Transverse colon (tissue), 4 donors: ENCODE data around the gene PRSS27. TPM values are rescaled to one million over a fixed set of nuclear protein-coding genes. Genes with fewer than 3 reads are reported as not detected.

ENCODE experiments used
- DNase-seq: peaks from one replicate; pipeline ENCODE4 v3.0.0-alpha.2; 2019
- H3K27ac ChIP-seq, 4 donors: fragments of 200-600 bp; sonication (generic); 2 replicates each; pipeline ENCODE4 v1.5.1; 2016 to 2018; ENCODE audit warnings: inconsistent platforms in 4 of 4
- H3K27me3 ChIP-seq: fragments of 200-600 bp; sonication (generic); 2 replicates; pipeline ENCODE4 v1.5.1; 2017; ENCODE audit warnings: inconsistent platforms
- H3K36me3 ChIP-seq, 4 donors: fragments of 200-600 bp; sonication (generic); 2 replicates each; pipeline ENCODE4 v1.5.1; 2017 to 2019; ENCODE audit warnings: inconsistent platforms in 4 of 4
- H3K4me1 ChIP-seq, 4 donors: fragments of 200-600 bp; sonication (generic); 2 replicates each; pipeline ENCODE4 v1.5.1; 2017 to 2020; ENCODE audit warnings: inconsistent platforms in 4 of 4
- H3K4me3 ChIP-seq, 4 donors: fragments of 200-600 bp; sonication (generic); 1 replicate in 1 of 4; 2 replicates in 3 of 4; pipeline versions ENCODE4 v1.5.1 to v1.6.1; 2017 to 2019; ENCODE audit warnings: inconsistent platforms in 4 of 4
- H3K9me3 ChIP-seq, 2 donors: fragments of 200-600 bp; sonication (generic); 2 replicates each; pipeline ENCODE4 v1.5.1; 2017 to 2019; ENCODE audit warnings: inconsistent platforms in 2 of 2
- CTCF ChIP-seq, 5 experiments: fragments of 200-600 bp in 3 of 5; fragments of 450-650 bp in 2 of 5; sonication (generic) in 3 of 5; IDR thresholded peaks; 1 replicate in 2 of 5; 2 replicates in 3 of 5; pipeline ENCODE4 v1.5.1; 2016 to 2017; ENCODE audit warnings: antibody characterized with exemption in 5 of 5, inconsistent platforms in 3 of 5, mild to moderate bottlenecking in 2 of 5, moderate library complexity in 1 of 5
- EP300 ChIP-seq: sonication (generic); formaldehyde crosslinking; IDR thresholded peaks from one replicate; pipeline ENCODE4 v1.6.1; 2017; ENCODE audit warnings: antibody characterized with exemption, low read depth
- POLR2A ChIP-seq: fragments of 450-650 bp; IDR thresholded peaks from one replicate; pipeline ENCODE4 v1.6.1; 2016; ENCODE audit warnings: antibody characterized with exemption, mild to moderate bottlenecking, moderate library complexity
- POLR2AphosphoS5 ChIP-seq, 3 donors: sonication (generic); formaldehyde crosslinking; IDR thresholded peaks; one replicate each; pipeline ENCODE4 v1.6.1; 2016; ENCODE audit warnings: antibody characterized with exemption in 3 of 3
- WGBS, 2 donors: methylation state at CpG; one replicate each; pipeline ENCODE4 v1.1.5; 2018; ENCODE audit warnings: low coverage in 1 of 2; 5-methylcytosine and 5-hydroxymethylcytosine counted together
- in situ Hi-C, 4 donors: fragments of 200-750 bp; cut with MboI; loops; one replicate each; pipeline versions ENCODE4 v1.15.0 to v1.15.1; 2017; ENCODE audit warnings: low sequenced_read_pairs in 3 of 4, low pct_ligation_motif_present in 1 of 4, low pct_unique_long_range_greater_than_20kb in 1 of 4
- intact Hi-C: fragments of 100-400 bp; cut with DNase I; formaldehyde crosslinking; loops from one replicate; pipeline ENCODE4 v1.15.1; 2023; ENCODE audit warnings: low total_unique reads
- total RNA-seq, 4 donors: library from RNA; depleted of rRNA; stranded (reverse); fragments of >200 nt; gene quantifications; one replicate each; pipeline ENCODE4 v1.1.0, GENCODE V29; 2016

PRSS27 gene
- total RNA-seq, 4 donors from 2014 or later = 1.3 TPM; not detected in 3

- no peaks in the 10 kb centered on the region for H3K27me3 ChIP-seq
- in situ Hi-C loops (no loop called here), intact Hi-C loops (no loop called here)
- WGBS, 2 donors = 92 to 94% methylated on average over 6 to 22 of the region's 22 CpGs
- H3K4me1 ChIP-seq = no peaks in the 10 kb centered on the region
- no peak for TF ChIP-seq EP300
- TF ChIP-seq CTCF (IDR thresholded peaks at IDR 0.05) = no peak
- no peak for TF ChIP-seq POLR2AphosphoS5 (IDR thresholded peaks at IDR 0.05)
- no peak for TF ChIP-seq POLR2A
- no peak overlapping the region for H3K4me3 ChIP-seq
- peaks cover 0 to 21% (median 9%) of the 10 kb centered on the region in 4 donors for H3K36me3 ChIP-seq
- no peaks in the 10 kb centered on the region for H3K9me3 ChIP-seq
- DNase-seq = no peak
- no peak overlapping the region for H3K27ac ChIP-seq
Observed at GRCh38 chr16:2708955-2709587, 11.0 kb downstream of the PRSS27 start.

GRCh38 chr16:2708290-2708639, 11.8 kb downstream of the PRSS27 start:
- TF ChIP-seq CTCF (IDR thresholded peaks at IDR 0.05) (no peak), POLR2AphosphoS5 (IDR thresholded peaks at IDR 0.05) (no peak), POLR2A (no peak), EP300 (no peak)
- H3K36me3 ChIP-seq = peaks cover 0 to 21% (median 9%) of the 10 kb centered on the region in 4 donors
- no peak for DNase-seq

GRCh38 chr16:2707368-2708289, 12.4 kb downstream of the PRSS27 start:
- Histone ChIP-seq H3K27ac (no peak overlapping the region), H3K4me3 (no peak overlapping the region), H3K27me3 (no peaks in the 10 kb centered on the region), H3K9me3 (no peaks in the 10 kb centered on the region), H3K4me1 (no peaks in the 10 kb centered on the region), H3K36me3 (peaks cover 0 to 25% (median 12%) of the 10 kb centered on the region in 4 donors)
- intact Hi-C loops = no loop called here
- no peak for DNase-seq
- in situ Hi-C loops = no loop called here
- TF ChIP-seq CTCF (IDR thresholded peaks at IDR 0.05) = no peak
- no peak for TF ChIP-seq POLR2AphosphoS5 (IDR thresholded peaks at IDR 0.05)
- no peak for TF ChIP-seq POLR2A
- TF ChIP-seq EP300 = no peak
- WGBS, 2 donors = 79 to 94% methylated on average over 2 to 51 of the region's 51 CpGs

More at GRCh38 chr16:2708290-2708639, 11.8 kb downstream of the PRSS27 start:
- H3K4me3 ChIP-seq = no peak overlapping the region
- no peaks in the 10 kb centered on the region for H3K9me3 ChIP-seq
- no peaks in the 10 kb centered on the region for H3K4me1 ChIP-seq
- H3K27me3 ChIP-seq = no peaks in the 10 kb centered on the region
- no peak overlapping the region for H3K27ac ChIP-seq
- intact Hi-C loops = no loop called here
- in situ Hi-C loops = no loop called here
- WGBS, 2 donors = 95% methylated on average over 4 to 14 of the region's 14 CpGs

- no peaks in the 10 kb centered on the region for H3K27me3 ChIP-seq
- no peaks in the 10 kb centered on the region for H3K4me1 ChIP-seq
- no peak for TF ChIP-seq CTCF (IDR thresholded peaks at IDR 0.05)
- no peak overlapping the region for H3K27ac ChIP-seq
- no peak overlapping the region for H3K4me3 ChIP-seq
- WGBS, 2 donors = 92 to 93% methylated on average over 10 to 21 of the region's 22 CpGs
- H3K9me3 ChIP-seq = no peaks in the 10 kb centered on the region
- in situ Hi-C loops = no loop called here
- intact Hi-C loops = no loop called here
- DNase-seq = no peak
- peaks cover 0 to 32% (median 16%) of the 10 kb centered on the region in 4 donors for H3K36me3 ChIP-seq
Observed at GRCh38 chr16:2706611-2707311, 13.3 kb downstream of the PRSS27 start.
